Fibroblast of pulmonary artery (primary cell): ENCODE results near the gene PHF21A.

Experiments
- DNase-seq: peaks from one replicate; pipeline ENCODE4 v3.0.0-alpha.2; 2010; ENCODE audit warnings: low read depth
- H3K4me3 ChIP-seq: replicated peaks from 2 replicates; pipeline ENCODE4 v1.5.1; 2011; ENCODE audit warnings: low read depth, mild to moderate bottlenecking, control low read depth, low read length, moderate library complexity
- TF ChIP-seq, protein P1 (sequence below): IDR thresholded peaks from 2 replicates; pipeline ENCODE4 v1.5.1; 2011; ENCODE audit warnings: mild to moderate bottlenecking, control low read depth, low read length, inconsistent platforms; ENCODE audit errors: missing control alignments

The PHF21A gene

DNA sequence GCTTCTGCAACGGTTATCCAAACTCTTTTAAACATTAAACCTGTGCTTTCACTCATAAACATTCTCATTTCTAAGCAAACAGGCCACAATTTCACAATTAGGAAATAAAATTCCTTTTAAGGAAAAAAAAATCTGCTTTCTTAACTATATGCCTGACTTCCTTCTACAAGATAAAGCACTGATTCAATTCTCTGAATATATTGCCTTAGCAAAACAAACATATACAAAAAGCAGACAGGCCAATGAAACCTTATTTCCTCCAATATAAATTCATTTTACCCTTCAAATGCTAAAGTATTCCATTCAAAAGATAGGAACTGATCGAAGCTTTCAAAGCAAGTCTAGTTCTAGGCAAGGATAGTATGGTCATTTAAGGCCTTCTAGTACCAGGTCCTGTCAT lies 76.7 kb downstream of the PHF21A start:
- no peak overlapping the region for H3K4me3 ChIP-seq
- TF ChIP-seq, protein P1, sequence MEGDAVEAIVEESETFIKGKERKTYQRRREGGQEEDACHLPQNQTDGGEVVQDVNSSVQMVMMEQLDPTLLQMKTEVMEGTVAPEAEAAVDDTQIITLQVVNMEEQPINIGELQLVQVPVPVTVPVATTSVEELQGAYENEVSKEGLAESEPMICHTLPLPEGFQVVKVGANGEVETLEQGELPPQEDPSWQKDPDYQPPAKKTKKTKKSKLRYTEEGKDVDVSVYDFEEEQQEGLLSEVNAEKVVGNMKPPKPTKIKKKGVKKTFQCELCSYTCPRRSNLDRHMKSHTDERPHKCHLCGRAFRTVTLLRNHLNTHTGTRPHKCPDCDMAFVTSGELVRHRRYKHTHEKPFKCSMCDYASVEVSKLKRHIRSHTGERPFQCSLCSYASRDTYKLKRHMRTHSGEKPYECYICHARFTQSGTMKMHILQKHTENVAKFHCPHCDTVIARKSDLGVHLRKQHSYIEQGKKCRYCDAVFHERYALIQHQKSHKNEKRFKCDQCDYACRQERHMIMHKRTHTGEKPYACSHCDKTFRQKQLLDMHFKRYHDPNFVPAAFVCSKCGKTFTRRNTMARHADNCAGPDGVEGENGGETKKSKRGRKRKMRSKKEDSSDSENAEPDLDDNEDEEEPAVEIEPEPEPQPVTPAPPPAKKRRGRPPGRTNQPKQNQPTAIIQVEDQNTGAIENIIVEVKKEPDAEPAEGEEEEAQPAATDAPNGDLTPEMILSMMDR, result no peak
- DNase-seq, result no peak

DNA sequence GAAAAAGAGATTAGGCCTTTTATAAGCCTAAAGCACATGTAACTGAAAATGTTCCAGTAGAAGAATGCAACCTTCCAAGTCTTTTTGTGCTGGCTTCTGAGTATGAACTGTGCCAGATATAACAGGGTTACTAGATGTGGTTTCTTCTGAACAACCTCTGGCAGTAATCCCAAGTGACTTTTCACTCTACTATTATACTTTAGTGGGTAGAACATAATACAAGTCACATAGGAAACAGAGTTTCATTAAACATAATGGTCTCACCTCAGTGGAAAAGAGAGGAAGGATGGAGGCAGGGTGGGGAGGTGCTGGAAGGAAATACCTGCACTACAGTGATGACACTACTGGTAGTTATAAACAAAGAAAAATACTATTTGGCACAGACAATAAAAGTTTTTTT lies 81.3 kb downstream of the PHF21A start:
- DNase-seq, result peak; percentile 62
- H3K4me3 ChIP-seq, result no peak overlapping the region
- TF ChIP-seq, protein P1, result no peak

DNA sequence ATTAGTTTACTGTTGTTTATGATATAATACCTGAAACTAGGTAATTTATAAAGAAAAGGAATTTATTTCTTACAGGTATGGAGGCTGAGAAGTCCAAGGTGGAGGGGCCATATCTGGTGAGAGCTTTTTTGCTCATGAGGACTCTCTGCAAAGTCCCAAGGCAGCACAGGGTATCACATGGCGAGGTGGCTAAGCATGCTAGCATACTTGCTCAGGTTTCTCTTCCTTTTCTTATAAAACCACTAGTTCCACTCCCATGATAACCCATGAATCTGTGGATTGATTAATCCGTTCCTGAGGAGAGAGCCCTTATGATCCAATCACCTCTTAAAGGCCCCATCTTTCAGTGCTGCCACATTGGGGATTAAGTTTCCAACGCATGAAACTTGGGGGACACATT lies 82.7 kb downstream of the PHF21A start:
- no peak for DNase-seq
- H3K4me3 ChIP-seq, result no peak overlapping the region
- TF ChIP-seq, protein P1, result no peak

- H3K4me3 ChIP-seq, result no peak overlapping the region
- no peak for DNase-seq
- TF ChIP-seq, protein P1, result no peak
These were observed 84.3 kb downstream of the PHF21A start for GRCh38 chr11:46036969-46037368.

DNA sequence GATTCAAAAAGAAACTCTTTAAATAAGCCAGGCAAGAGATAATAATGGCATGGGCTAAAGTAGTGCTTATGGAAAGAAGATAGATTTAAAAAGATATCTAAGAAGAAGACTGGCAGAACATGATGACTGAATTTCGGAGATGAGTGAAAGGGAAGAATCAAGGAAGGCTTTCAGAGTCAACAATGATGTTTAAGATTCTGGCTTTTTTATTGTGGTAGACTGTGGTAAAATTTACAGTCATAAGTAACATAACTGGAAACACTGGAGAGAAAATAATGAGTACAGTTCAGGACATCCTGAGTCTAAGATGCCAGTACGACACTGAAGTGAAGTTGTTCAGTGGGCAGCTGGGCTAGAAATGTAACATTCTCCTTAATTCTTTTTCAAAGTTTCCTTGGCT lies 85.2 kb downstream of the PHF21A start:
- H3K4me3 ChIP-seq, result no peak overlapping the region
- TF ChIP-seq, protein P1, result no peak
- no peak for DNase-seq

- no peak for DNase-seq
- no peak overlapping the region for H3K4me3 ChIP-seq
- TF ChIP-seq, protein P1, result no peak
These were observed 87.2 kb downstream of the PHF21A start for GRCh38 chr11:46034041-46034440.

DNA sequence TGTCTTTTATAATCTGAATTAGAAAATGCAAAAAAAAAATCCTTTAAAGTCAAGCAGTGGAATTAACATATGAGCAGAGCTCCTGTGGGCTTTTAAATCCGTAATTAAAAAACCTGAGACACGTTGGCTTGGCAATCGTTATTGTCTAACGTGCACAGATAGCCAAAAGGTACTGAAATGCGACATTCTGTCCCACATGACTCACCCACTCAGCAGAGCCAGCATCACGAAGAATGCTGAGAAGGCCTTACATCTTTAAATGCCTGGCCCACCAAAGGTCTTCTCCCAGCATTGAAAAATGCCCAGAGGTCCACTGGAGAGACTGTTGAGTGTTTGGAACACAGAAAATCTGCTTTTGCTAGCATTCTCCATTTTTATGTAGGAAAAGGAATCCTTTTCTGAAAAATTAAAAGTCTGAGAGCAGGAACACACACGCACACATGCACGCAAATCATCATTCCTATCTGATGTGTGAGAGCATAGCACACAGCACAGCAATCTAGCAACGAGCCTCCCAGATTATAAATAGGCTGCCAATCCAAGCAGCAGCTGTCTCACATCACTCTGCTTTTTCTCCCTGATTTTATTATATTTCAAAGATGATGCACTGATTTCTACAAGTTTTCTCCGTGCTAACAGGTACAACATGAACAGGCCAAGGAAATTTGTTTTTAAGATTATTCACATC lies 94.5 kb downstream of the PHF21A start:
- TF ChIP-seq, protein P1, result no peak
- H3K4me3 ChIP-seq, result no peak overlapping the region
- peak; percentile 57 for DNase-seq
